Measurements from ENCODE around the gene HUWE1.

Gene HUWE1

GRCh38 chrX:53571494-53571893, 115.0 kb downstream of the HUWE1 start:
- DNase-seq (ENCODE audit: low read depth in 2 of 2): no peak
- H3K4me3 ChIP-seq (replicated peaks in 1 of 2; ENCODE audit: low read depth in 2 of 2, low read length in 2 of 2): no peak overlapping the region
- TF ChIP-seq CTCF (IDR thresholded peaks at IDR 0.05; ENCODE audit: low read depth, low read length): no peak

- no peak overlapping the region for H3K4me3 ChIP-seq (replicated peaks in 1 of 2; ENCODE audit: low read depth in 2 of 2, low read length in 2 of 2)
- no peak for TF ChIP-seq CTCF (IDR thresholded peaks at IDR 0.05; ENCODE audit: low read depth, low read length)
- DNase-seq (ENCODE audit: low read depth in 2 of 2): no peak
Measured at GRCh38 chrX:53563324-53563723, 123.2 kb downstream of the HUWE1 start.

- no peak overlapping the region for H3K4me3 ChIP-seq (replicated peaks in 1 of 2; ENCODE audit: low read depth in 2 of 2, low read length in 2 of 2)
- no peak for TF ChIP-seq CTCF (IDR thresholded peaks at IDR 0.05; ENCODE audit: low read depth, low read length)
- no peak for DNase-seq (ENCODE audit: low read depth in 2 of 2)
Measured at GRCh38 chrX:53561912-53562311, 124.6 kb downstream of the HUWE1 start.

GRCh38 chrX:53558646-53559045, 127.9 kb downstream of the HUWE1 start:
- no peak overlapping the region for H3K4me3 ChIP-seq (replicated peaks in 1 of 2; ENCODE audit: low read depth in 2 of 2, low read length in 2 of 2)
- TF ChIP-seq CTCF (IDR thresholded peaks at IDR 0.05; ENCODE audit: low read depth, low read length): no peak
- DNase-seq (ENCODE audit: low read depth in 2 of 2): no peak

GRCh38 chrX:53556868-53557267, 129.7 kb downstream of the HUWE1 start:
- no peak for DNase-seq (ENCODE audit: low read depth in 2 of 2)

GRCh38 chrX:53550756-53551463, 135.6 kb downstream of the HUWE1 start:
- TF ChIP-seq CTCF (IDR thresholded peaks at IDR 0.05; ENCODE audit: low read depth, low read length): no peak

More at GRCh38 chrX:53556868-53557267, 129.7 kb downstream of the HUWE1 start:
- no peak for TF ChIP-seq CTCF (IDR thresholded peaks at IDR 0.05; ENCODE audit: low read depth, low read length)
- H3K4me3 ChIP-seq (replicated peaks in 1 of 2; ENCODE audit: low read depth in 2 of 2, low read length in 2 of 2): no peak overlapping the region

GRCh38 chrX:53547668-53548067, 138.9 kb downstream of the HUWE1 start:
- no peak for TF ChIP-seq CTCF (IDR thresholded peaks at IDR 0.05; ENCODE audit: low read depth, low read length)
- no peak overlapping the region for H3K4me3 ChIP-seq (replicated peaks in 1 of 2; ENCODE audit: low read depth in 2 of 2, low read length in 2 of 2)
- no peak for DNase-seq (ENCODE audit: low read depth in 2 of 2)

More at GRCh38 chrX:53550756-53551463, 135.6 kb downstream of the HUWE1 start:
- no peak overlapping the region for H3K4me3 ChIP-seq (replicated peaks in 1 of 2; ENCODE audit: low read depth in 2 of 2, low read length in 2 of 2)
- no peak for DNase-seq (ENCODE audit: low read depth in 2 of 2)
